IPS DF 4.7 (cell line): ENCODE results near the gene HSFX3.
"Not testable (repeated sequence)": the region's sequence is repeated elsewhere in the genome, so short reads cannot be mapped to it uniquely, and the experiment has no call there.

Source experiments
- DNase-seq: peaks from one replicate; pipeline ENCODE4 v3.0.0-alpha.2; 2013; ENCODE audit warnings: low spot score; ENCODE audit errors: extremely low read depth

HSFX3 gene

GRCh38 chrX:149549701-149550100, at the start of gene HSFX3:
Gene HSFX3 (minus strand): TSS chrX:149549924. CDS start chrX:149549852, 72 bp downstream.
- not testable (repeated sequence) for DNase-seq

DNA sequence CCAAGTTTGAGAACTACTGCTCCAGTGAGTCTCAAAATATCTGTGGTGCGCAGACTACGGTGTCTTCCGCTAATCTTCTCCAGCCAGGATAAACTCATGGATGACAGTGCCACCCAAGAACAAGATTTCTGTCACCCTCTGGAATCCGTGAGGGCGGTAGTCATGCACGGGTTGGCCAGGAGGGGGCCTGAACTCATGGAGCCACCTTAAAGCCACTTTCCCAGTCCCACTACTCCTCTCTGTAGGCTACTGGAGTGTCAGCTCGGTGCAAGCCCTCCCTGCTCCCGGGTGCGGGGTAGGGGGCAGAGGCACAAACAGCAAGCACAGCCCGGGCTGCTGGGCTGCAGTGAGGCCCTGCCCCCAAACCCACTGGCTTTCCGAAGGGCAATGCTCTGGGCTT, 48.9 kb upstream of the HSFX3 start:
- DNase-seq, result not testable (repeated sequence)

GRCh38 chrX:149595943-149596342, 46.2 kb upstream of the HSFX3 start:
- DNase-seq, result not testable (repeated sequence)

DNA sequence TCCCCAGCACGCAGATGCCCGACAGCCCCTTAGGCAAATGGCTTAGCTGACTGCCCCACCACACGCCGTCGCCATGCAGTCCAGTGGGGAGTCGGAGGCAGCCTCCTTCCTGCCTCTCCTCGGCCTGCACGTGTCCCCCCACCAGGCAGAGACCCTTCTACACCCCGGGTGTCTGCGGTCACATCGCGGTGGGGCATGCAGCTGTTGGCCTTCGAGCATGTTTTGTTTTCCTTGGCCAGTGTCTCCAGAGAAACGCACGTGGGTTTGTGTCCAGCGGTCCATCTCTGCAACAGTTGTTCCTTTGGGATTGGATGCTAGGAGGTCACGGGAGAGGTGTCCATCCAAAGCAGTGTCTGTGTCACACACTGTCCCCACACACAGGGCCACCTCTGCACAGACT, 45.5 kb upstream of the HSFX3 start, which contains the start of gene HSFX2:
Gene HSFX2, minus strand, starts transcription at position 101 of the 400 bp plus-strand sequence. CDS start 614 bp downstream, outside the sequence.
- DNase-seq, result not testable (repeated sequence)

DNA sequence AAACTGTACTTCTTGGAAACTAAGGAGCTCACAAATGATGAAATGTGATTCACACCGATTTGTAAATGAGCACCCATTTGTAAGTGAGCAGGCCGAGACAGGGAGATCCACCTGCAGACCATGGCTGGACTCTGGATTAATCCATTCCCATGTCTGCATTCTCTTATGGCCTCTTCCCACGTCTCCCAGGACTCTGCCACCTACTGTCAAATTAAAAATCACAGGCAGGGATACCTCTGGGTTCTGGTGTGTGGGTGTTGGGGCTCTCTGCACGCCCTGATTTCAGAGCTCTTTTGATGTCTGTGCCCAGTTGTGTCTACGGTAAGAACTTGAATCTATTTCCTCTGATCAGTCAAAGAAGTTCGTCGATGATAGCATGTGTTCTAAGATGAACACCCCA, 41.3 kb upstream of the HSFX3 start:
- not testable (repeated sequence) for DNase-seq

- not testable (repeated sequence) for DNase-seq
These were observed 37.6 kb upstream of the HSFX3 start, which contains the start of gene MAGEA9B for GRCh38 chrX:149587359-149587758. Gene MAGEA9B (minus strand): TSS chrX:149587459. CDS start chrX:149583179, 4,280 bp downstream.

DNA sequence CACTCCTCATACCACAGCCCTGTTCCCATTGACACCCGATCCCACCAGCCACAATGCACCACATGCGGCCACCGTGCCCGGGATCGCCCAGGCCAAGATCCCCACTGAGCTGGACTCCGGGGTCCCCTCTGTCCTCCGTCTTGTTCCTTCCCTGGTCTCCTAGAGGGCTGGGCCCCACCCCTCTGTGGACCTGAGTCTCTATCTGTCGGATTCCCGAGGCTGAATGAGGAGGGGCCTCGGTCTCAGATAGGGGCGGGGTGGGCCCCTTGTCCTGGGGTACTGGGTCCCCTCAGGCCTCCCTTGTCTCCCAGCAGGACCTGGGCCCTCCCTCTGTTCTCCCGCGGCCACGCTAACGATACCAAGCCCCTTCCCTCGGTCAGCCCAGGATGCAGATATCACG, 35.9 kb upstream of the HSFX3 start:
- DNase-seq, result not testable (repeated sequence)

GRCh38 chrX:149573456-149573855, 23.7 kb upstream of the HSFX3 start:
- not testable (repeated sequence) for DNase-seq

DNA sequence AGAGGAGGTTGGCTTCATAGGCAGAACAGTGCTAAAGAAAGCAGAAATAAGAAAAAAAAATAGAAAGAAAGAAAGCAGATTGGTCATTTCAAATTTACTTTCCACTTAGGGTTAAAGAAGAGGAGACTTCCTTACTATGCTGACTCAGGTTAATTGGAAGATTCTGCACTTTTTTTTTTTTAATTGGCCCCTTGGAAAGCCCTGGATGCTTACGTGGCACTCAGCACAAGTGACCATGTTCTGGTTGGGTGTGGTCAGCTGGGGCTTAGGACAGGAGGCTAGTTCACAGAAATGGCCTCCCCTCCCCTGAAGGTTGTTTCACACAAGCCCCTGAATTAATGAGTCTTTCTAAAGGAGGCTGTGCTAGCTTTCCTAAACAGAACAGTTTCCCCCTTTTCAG, 23.0 kb upstream of the HSFX3 start:
- no peak for DNase-seq

GRCh38 chrX:149571770-149572169, 22.0 kb upstream of the HSFX3 start:
- DNase-seq, result no peak

DNA sequence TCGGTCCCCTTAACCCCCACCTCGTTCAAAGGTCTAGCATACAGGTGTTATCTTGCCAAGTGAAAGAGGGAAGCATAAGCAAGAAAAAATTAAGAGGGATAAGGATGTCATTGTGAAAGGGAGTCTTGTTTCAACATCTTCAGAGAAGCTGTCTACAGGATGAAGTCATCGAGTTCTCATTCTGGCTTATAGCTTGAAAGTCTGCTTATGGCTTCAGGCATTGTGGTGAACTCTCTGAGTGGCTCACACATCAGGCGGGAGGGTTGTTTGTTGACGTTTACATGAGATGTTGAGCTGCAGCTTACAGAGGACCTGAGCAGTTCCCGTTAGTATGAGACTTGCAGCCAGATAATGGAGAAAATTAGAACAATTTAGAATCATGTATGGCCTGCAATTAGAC, 20.9 kb upstream of the HSFX3 start:
- DNase-seq, result no peak

- DNase-seq, result no peak
These were observed 20.0 kb upstream of the HSFX3 start for GRCh38 chrX:149569770-149570169.

- no peak for DNase-seq
These were observed 19.1 kb upstream of the HSFX3 start for GRCh38 chrX:149568701-149569296.

DNA sequence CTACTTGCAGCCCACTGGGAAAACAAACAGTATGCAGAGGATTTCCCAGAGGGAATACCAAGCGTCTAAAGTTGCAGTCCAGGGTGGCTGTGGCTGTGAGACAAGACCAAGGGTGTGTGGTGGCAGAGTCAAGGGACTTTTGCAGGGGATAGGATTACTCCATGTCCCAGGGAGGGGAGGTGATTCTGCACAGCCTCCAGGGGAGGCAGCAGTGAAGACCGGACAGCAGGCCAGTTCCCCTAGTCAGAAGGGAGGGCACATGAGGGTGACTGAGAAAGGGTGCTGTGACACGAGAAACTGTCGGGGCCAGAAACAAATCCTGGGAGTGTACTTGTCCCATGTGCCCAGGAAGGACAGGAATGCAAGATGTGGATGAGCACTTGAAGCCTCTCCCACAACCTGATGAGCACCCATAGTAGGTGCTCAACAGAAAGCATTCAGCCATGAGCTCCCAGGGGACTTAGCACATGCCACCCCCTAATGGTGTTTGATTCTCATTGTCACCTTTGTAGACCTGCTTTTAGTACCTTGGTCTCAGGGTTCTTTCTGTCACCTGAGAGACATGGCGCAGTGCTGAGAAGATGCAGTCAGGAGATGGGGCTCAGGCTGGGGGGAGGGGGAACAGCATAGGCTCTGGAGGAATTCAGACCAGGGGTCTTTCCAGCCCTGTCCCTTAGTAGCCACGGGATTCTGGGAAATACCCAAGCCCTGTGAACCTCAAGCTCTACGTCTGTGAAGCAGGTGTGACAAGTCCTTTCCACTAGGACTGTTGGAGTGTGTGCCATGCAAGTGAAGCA, 18.1 kb upstream of the HSFX3 start:
- no peak for DNase-seq

DNA sequence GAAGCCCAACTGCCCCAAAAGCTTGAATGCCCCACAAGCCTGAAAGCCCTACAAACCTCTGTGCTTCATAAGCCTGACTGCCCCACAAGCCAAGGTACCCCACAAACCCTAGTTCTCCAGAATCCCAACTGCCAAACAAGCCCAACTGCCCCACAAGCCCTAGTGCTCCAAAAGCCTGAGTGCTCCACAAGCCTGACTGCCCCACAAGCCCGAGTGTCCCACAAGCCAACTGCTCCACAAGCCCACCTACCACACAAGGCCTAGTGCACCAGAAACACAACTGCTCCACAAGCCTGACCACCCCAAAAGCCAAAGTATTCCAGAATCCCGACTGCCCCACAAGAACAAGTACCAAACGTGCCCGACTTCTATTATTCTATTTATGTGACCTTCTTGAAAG, 13.6 kb upstream of the HSFX3 start:
- DNase-seq, result no peak

DNA sequence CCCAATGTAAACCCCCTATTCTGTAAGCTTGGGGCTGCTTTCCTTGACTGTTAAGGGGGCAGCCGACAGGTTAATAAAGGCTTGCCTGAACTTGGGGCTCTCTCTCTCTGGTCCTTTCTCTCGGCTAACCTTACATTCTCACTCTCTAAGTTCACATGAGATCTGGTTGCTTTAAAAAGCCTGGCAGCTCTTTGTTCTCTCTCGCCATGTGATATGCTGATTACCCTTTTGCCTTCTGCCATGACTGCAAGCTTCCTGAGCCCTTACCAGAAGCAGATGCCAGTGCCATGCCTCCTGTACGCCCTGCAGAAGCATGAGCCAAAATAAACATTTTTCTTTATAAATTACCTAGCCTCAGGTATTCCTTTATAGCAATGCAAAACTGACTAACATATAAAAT, 5.5 kb upstream of the HSFX3 start:
- DNase-seq, result not testable (repeated sequence)

- DNase-seq, result not testable (repeated sequence)
These were observed 2.2 kb upstream of the HSFX3 start for GRCh38 chrX:149551939-149552248.

DNA sequence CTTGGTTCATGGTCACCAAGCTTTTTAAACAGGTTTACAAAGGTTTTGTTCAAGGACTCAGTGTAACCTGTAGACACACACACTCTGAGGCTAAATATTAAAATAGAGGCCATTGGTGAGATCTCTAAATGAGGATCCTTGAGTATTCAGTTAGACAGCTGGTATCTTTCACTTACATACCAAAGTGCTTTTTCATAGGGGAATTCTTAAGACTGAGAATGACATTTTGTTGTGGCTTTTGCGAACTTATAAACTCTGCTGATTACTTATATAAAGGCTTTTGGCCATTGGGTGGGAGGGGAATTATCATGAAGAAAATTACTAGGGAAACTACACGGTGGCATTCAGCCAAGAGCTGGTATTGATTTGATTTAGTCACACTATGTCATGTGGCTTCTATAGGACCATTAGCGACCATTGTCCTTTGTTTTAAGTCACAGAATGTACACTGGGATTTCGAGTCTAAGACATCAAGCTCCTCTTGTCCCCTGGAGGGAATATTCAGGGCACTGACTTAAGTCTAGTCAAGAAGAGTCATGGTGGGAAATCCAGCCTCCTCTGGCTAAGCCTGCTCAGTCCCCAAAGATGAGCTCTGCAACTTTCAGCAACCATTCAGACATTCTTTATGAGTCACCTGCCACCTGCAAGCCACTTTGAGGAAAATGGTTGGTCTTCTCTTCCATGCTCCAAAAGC, 1.7 kb upstream of the HSFX3 start:
- not testable (repeated sequence) for DNase-seq

- not testable (repeated sequence) for DNase-seq
These were observed 730 bp upstream of the HSFX3 start for GRCh38 chrX:149550454-149550853.

DNA sequence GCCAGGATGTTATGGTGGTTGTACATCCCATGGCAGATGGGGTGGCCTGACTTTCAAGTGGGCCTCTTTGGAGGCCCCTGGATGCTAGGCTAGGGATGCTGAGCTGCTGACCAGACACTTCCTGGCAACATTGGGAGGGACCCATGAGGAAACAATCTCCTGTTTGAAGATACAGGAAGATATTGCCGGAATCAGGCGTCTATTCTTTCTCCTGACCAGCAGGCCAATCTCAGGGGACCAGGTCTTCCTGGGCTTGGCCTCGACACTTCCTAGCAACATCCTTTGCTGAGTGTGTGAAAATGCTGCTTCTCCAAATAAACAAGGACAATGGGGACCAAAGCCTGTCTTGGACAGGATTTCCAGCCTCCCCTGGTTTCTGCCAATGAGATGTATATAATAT, 1.9 kb downstream of the HSFX3 start:
- not testable (repeated sequence) for DNase-seq

GRCh38 chrX:149546962-149547361, 2.8 kb downstream of the HSFX3 start:
- DNase-seq, result not testable (repeated sequence)
